Fibroblast of the aortic adventitia (primary cell): Measurements from ENCODE around the gene GLDN. TPM values are rescaled to one million over a fixed set of nuclear protein-coding genes. Genes with fewer than 3 reads are reported as not detected.

Source experiments
- DNase-seq: peaks from one replicate; pipeline ENCODE4 v3.0.0-alpha.2; 2010; ENCODE audit warnings: low read depth
- H3K4me3 ChIP-seq: 2 replicates; pipeline ENCODE4 v1.5.1; 2011; ENCODE audit warnings: low read depth, mild to moderate bottlenecking, control low read depth, low read length, moderate library complexity
- total RNA-seq: library from RNA; depleted of rRNA; stranded (reverse); fragments of >200 nt; gene quantifications from 2 replicates; pipeline ENCODE4 v1.2.3, GENCODE V29; 2012; ENCODE audit warnings: low replicate concordance
- TF ChIP-seq, protein P1 (sequence below): IDR thresholded peaks from 2 replicates; pipeline ENCODE4 v1.5.1; 2011; ENCODE audit warnings: mild to moderate bottlenecking, low read length, control low read depth, inconsistent platforms; ENCODE audit not compliant: insufficient read depth

GLDN gene
- total RNA-seq, 1 donor: 13.3 TPM

GRCh38 chr15:51366071-51366470 is 24.6 kb downstream of the GLDN start:
- no peak overlapping the region for H3K4me3 ChIP-seq
- no peak for DNase-seq
- TF ChIP-seq, protein P1, sequence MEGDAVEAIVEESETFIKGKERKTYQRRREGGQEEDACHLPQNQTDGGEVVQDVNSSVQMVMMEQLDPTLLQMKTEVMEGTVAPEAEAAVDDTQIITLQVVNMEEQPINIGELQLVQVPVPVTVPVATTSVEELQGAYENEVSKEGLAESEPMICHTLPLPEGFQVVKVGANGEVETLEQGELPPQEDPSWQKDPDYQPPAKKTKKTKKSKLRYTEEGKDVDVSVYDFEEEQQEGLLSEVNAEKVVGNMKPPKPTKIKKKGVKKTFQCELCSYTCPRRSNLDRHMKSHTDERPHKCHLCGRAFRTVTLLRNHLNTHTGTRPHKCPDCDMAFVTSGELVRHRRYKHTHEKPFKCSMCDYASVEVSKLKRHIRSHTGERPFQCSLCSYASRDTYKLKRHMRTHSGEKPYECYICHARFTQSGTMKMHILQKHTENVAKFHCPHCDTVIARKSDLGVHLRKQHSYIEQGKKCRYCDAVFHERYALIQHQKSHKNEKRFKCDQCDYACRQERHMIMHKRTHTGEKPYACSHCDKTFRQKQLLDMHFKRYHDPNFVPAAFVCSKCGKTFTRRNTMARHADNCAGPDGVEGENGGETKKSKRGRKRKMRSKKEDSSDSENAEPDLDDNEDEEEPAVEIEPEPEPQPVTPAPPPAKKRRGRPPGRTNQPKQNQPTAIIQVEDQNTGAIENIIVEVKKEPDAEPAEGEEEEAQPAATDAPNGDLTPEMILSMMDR: no peak

DNA sequence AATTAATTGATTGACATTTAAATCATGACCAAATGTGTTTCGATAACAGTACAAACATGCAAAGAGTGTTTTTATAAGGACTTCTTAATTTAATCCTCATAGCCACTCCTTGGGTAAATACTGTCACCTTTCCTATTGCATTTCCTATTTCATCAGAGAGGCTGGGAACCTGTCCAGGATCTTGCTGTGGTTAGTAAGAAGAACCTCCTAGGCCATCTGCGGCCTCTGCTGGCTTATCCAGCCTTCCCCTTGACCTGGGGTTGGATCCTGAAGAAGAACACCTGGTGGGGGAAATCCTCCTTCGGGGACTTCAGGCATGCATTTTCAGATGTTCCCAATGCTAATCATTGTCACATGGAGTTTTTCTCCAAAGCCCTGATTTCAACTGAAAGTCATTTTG is 25.5 kb downstream of the GLDN start:
- TF ChIP-seq, protein P1: peak; percentile 24
- DNase-seq: peak; percentile 95
- no peak overlapping the region for H3K4me3 ChIP-seq

- peak; percentile 91 for DNase-seq
- H3K4me3 ChIP-seq: no peak overlapping the region
- TF ChIP-seq, protein P1: no peak
Observed at GRCh38 chr15:51367322-51367976, 26.0 kb downstream of the GLDN start.

GRCh38 chr15:51368307-51368706 is 26.9 kb downstream of the GLDN start:
- TF ChIP-seq, protein P1: no peak
- no peak for DNase-seq
- H3K4me3 ChIP-seq: no peak overlapping the region

DNA sequence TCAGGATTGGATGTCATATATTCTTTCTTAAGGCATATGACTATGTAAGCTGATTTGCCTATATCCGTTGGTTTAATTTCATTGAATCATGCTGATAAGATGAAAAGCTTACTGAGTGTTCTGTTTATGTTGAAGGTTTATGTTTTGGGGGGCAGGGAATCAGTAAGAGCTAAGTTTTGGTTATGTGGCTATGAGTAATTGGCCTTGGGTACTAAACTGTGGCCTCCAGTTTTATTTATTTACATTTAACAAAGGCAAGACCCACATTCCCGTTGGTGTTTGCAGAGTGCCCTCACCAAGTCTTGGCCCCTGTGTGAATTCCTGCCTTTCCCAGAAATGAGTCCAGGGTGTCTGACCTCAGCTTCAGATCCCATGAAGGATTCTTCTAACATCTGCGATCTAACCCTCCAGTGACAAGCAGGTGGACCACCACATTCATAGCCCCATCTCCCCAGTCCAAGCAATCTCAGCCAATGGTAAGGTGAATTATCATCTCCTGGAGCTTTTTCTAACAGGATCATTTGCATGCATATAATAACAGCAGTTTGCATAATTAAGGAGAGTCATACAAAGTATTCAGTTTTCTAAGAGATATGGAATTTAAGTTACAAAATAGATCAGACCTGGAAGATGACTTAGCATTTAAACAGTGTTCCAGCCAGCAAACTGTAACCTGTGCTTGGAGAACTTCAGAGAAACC is 27.4 kb downstream of the GLDN start:
- H3K4me3 ChIP-seq: no peak overlapping the region
- TF ChIP-seq, protein P1: no peak
- DNase-seq: peak; percentile 73

- H3K4me3 ChIP-seq: no peak overlapping the region
- no peak for DNase-seq
- TF ChIP-seq, protein P1: no peak
Observed at GRCh38 chr15:51369451-51369761, 28.0 kb downstream of the GLDN start.
